Inflammatory macrophage (primary cell): Measurements from ENCODE around the gene MBNL2.
A peak's percentile ranks its signal among the peaks of the same experiment; 100 is the strongest.

Source experiments
- DNase-seq, 2 donors: peaks; one replicate each; pipeline ENCODE4 v3.0.0-alpha.2; 2020 to 2022

Gene MBNL2

GRCh38 chr13:97254816-97255215, 32.7 kb downstream of the MBNL2 start:
- DNase-seq = no peak

- no peak for DNase-seq
Measured at GRCh38 chr13:97255515-97256021, 33.4 kb downstream of the MBNL2 start.

DNA sequence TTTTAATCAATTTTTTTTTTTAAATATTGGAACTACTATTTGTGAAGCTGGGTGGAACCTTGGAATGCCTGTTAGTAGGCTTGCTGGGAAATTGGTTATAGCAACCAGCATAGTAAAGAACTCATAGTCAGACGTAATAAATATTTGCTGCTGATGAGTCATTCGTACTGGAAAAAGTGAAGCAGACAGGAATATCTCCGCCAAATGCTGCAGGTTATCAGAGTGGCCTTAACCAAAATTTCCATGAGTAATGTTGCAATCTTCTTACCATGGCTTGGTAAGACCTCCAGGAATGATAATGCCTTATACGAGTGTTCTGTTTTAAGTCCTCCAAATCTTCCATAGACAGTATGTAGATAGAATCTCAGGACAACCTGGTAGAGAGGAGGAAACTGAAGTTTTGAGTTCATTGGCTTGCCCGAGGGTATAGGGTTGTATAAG, 34.2 kb downstream of the MBNL2 start:
- DNase-seq = no peak

DNA sequence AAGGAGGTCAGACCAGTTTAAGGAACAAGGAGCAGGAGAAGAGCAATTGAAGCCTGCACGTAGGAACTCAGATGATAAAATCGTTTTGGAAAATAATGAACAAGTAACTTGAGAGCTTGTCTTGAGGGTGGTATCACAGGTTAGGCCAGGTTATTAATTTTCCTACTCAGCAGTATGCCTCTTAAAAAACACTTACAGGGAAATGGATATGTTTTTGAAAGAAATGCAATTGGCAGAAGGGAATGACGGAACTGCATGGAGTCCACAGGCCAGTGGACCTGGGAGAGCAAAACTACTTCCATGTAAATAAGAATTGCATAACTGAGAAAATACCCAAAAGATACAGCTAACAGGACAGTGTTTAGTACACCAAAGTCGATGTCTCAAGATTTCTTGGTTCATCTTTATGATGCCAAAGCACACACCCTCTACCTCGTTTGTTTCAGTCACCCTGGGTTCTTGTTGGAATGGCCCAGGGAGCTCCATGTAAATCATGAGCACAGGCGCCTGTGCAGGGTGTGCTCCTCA, 35.2 kb downstream of the MBNL2 start:
- no peak for DNase-seq

- DNase-seq = peak; percentile 51 to 64
Measured at GRCh38 chr13:97257800-97258799, 36.0 kb downstream of the MBNL2 start.

DNA sequence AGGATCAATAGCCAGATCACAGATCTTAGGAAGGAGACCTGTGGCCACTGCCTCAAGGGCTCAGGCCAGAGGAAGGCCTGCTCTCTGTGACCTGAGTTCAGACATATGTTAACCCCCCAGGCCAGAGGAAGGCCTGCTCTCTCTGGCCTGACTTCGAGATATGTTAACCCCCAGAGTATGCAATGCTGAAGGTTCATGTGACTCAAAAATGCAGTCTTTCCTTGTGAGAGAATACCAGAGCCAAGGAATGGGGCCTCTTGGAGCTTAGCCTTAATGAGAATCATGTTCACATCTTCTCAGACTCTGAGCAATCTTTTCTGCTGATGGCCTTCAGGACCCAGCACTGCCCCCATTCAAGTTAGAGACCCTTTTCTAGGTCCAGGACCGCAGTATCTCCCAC, 36.7 kb downstream of the MBNL2 start:
- DNase-seq = no peak

- peak in 1 of 2 donors; percentile 27 for DNase-seq
Measured at GRCh38 chr13:97259410-97259797, 37.3 kb downstream of the MBNL2 start.

DNA sequence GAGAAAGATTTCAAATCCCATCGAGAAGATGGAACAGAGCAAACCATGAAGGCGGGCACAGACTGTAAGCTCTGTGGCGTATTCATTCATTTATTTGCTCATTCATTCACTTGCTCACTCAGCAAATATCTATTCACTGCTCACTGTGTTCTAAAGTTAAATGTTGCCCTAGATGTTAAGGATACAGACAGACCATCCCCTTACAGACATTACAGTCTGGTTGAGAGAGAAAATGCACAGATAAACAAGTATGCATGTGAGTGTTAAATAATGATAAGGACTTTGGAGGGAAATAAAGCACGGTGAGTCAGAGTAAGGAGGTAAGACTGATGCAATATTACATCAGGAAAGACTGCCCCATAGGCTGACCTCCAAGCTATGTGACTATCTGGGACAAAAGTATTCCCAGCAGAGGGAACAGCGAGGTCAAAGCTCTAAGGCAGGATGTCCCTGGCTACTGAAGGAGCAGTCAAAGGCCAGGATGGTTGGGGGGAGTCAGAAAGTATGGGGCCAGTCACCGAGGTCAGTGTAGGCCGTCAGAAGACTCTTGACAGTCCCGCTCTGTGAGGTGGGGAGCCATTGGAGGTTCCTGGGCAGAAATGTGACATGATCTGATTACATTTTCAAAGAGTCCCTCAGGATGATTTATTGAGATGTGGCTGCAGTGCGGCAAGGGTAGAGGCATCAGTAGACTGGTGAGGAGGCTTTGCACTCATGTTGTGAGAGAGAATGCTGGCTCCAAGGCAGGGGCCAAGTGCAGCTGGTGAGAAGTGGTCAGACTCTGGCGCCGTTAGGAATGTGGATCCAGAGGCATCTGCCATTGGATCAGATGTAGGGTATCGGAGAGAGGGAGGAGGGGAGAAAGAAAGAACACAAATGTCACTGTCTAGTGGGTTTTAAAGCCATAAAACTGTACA, 37.9 kb downstream of the MBNL2 start:
- peak; percentile 21 to 26 for DNase-seq

GRCh38 chr13:97261254-97262005, 39.3 kb downstream of the MBNL2 start:
- DNase-seq = peak in 1 of 2 donors; percentile 30

DNA sequence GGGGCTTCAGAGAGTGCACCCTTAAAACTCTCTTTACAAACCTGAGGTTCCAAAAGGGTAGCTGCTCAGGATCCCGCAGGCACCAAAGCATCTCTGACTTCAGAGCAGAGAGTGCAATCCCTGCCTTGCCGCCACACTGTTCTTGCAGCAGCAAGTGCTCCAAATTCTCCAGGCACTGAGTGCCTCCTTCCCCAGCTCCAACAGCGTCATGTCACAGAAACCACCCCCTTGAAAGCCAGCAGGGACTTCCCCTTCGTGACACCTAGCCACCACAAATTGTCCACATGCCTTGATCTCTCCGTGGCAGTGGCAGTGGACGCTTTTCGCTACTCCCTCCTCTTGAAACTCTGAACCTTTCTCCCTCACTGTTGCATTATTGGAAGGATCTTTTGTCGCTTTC, 39.9 kb downstream of the MBNL2 start:
- no peak for DNase-seq

- DNase-seq = no peak
Measured at GRCh38 chr13:97263160-97263559, 41.0 kb downstream of the MBNL2 start.

DNA sequence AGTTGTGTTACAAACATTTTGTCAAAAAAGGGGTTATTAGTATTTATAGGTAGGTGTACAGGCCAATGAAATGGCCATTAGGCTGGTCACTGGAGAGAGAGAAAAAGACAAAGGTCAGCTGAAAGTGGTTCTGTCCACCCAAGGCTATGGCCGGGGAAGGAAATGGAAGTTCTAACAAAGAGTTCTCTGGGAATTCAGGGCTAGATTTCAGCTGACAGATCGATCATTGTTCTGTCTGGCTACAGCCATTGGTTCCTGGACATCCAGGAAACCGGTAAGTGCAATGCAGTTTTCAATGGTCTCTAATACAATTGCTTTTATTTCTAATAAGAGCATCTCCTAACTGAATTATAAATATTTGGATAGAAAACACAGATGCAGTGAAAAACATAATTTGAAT, 42.5 kb downstream of the MBNL2 start:
- DNase-seq = no peak

DNA sequence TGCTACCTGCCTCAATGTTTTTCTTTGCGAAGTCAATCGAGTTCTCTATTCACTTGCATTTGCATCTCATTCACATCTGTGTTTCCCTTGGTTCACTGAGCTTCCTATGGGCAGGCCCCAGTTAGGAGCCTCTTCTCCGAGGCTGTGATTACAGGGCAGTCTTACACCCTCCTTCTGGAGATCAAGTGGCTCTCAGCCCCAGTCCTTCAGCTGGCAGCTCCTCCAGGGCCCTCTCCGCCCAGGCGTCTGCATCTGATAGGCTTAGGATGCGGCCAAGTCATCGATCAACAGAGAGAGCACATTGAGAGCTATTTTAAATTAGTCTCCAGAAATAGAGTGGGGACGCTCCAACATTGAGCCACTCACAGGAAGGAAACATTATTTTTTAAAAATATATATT, 44.2 kb downstream of the MBNL2 start:
- DNase-seq = no peak

- no peak for DNase-seq
Measured at GRCh38 chr13:97266772-97267417, 44.8 kb downstream of the MBNL2 start.

- DNase-seq = no peak
Measured at GRCh38 chr13:97267418-97268059, 45.4 kb downstream of the MBNL2 start.

DNA sequence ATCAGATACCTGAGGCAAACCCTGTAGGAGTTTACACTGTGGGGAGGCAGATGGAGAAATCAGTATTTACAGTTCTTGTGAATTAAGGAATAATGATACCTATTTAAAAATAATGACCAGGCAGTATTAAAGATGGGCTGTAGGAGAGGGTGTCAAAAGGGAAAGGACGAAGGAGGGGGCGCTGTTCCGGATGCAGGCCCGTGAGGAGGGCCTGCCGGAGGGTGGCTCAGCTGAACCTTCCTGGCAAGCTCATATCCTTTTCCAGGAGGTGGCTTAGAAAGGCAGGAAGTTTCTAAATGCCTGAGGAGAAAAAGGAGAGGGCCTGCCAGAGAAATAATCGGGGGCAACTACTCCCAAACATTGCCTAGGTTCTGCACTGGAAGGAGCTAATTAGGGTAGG, 46.6 kb downstream of the MBNL2 start:
- no peak for DNase-seq

- no peak for DNase-seq
Measured at GRCh38 chr13:97269603-97270002, 47.5 kb downstream of the MBNL2 start.

DNA sequence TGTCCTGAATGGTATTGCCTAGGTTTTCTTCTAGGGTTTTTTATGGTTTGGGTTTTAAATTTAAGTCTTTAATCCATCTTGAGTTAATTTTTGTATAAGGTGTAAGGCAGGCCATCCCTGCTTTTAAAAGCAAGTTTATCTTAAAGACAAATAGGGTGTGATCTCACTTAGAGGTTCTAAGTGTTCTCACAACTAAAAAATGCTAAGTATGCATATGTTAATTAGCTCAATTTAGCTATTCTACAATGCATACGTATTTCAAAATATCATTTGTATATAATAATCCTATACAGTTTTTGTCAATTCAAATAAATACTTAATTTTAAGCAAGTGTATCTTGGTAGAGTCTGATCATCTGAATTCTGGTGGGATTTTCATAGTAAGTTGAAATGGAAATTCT, 50.4 kb downstream of the MBNL2 start:
- DNase-seq = no peak

DNA sequence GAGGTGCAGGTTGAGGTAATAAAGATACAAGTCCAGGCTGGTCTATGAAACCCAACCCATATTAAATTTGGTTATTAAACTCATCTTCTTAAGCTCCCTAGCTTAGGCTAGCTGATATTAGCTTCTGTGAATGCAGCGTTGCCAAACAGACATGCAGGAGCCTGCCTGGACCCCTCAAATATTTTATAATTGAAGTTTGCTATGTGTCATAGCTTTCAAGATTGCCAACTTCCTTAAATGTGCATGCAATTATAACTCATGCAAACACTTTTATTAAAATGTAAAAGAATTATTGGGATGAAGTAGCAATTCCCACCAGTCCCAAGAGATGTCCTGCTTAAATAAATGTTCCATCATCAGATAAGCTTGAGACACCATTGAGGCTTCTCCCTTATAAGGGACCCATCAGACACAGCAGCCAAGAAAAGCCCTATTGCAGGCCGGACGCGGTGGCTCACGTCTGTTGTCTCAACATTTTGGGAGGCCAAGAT, 51.3 kb downstream of the MBNL2 start:
- DNase-seq = no peak

DNA sequence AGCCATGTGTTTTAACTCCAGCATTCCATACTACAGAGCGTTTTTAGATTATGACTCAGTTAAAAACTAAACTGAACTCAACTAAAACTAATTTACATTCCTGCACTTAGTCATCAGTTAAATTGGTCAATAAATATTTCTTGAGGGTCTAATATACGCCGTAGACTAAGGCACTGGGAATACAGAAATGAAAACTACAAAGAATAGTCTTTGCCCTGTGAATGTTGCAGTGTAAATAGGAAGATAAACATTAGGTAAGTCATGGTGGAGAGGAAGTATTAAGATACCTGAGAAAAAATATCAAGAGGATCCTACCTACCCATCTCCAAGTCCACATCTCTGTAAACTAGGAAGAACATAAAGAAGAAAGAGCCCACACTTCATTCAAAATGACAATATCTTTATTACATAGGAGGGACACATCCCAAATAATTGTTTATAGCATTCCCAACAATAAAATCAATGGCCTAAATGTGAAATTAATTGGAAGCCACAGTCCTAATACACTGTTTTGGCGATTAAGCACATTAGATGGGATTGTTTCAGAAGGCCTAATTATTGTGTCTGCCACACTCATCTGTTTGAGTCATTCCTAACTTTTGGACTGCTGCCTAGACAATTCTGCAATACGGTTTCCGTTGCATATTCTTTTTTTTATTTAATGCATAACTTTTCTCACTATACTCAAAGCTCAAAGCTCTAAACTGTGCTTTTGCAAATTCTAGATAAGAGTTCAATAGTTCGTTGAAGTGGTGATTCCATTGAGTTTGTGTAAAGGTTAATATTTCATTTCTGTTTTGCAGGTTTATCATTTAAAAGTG, 52.9 kb downstream of the MBNL2 start:
- DNase-seq = no peak
